WTC11 (cell line): ENCODE measurements around the gene TM7SF3. TPM values are rescaled to one million over a fixed set of nuclear protein-coding genes. Genes with fewer than 3 reads are reported as not detected.

Source experiments
- ATAC-seq: fragments of 200-7000 bp; cut with Tn5 transposase; 2 replicates; pipeline ENCODE4 v1.10.0; 2021; ENCODE audit warnings: mild to moderate bottlenecking, moderate library complexity
- CTCF ChIA-PET: fragments of 300-600 bp; sonication (Branson Sonifier 250); formaldehyde crosslinking; loops from one replicate; lab custom pipeline; 2021; ENCODE audit warnings: antibody characterized with exemption; lab: Charles Lee
- POLR2A ChIA-PET: fragments of 350-600 bp; sonication (Branson Sonifier 250); formaldehyde crosslinking; loops from one replicate; lab custom pipeline; 2021; ENCODE audit warnings: antibody characterized with exemption; lab: Charles Lee
- DNase-seq: peaks from one replicate; pipeline ENCODE4 v3.0.0; 2021; ENCODE audit warnings: low spot score
- H3K27ac Mint-ChIP-seq: 2 replicates; pipeline ENCODE4 v1.8.0; 2021; ENCODE audit warnings: mixed read lengths
- H3K27me3 Mint-ChIP-seq: 2 replicates; pipeline ENCODE4 v1.8.0; 2021; ENCODE audit warnings: low read depth, mild to moderate bottlenecking, moderate library complexity, mixed read lengths
- H3K36me3 Mint-ChIP-seq: 2 replicates; pipeline ENCODE4 v1.8.0; 2021; ENCODE audit warnings: mixed read lengths
- H3K4me1 Mint-ChIP-seq: 2 replicates; pipeline ENCODE4 v1.8.0; 2022; ENCODE audit warnings: mixed read lengths
- H3K4me3 Mint-ChIP-seq: 2 replicates; pipeline ENCODE4 v1.8.0; 2021; ENCODE audit warnings: mild to moderate bottlenecking, moderate library complexity, mixed read lengths
- H3K9me3 Mint-ChIP-seq: 2 replicates; pipeline ENCODE4 v1.8.0; 2021; ENCODE audit warnings: mixed read lengths
- AFF4 ChIP-seq: sonication (generic); formaldehyde crosslinking; IDR thresholded peaks from 2 replicates; pipeline ENCODE4 v1.8.1; 2023; ENCODE audit warnings: mild to moderate bottlenecking, missing genetic modification reagents, borderline replicate concordance
- AR ChIP-seq: fragments of 250-450 bp; sonication (Bioruptor Pico); IDR thresholded peaks from 2 replicates; pipeline ENCODE4 v1.9.0; 2021; ENCODE audit warnings: mild to moderate bottlenecking
- ATF3 ChIP-seq: sonication (generic); formaldehyde crosslinking; conservative IDR thresholded peaks from 2 replicates; pipeline ENCODE4 v1.8.1; 2022; ENCODE audit warnings: mild to moderate bottlenecking, missing genetic modification reagents
- CTCF ChIP-seq: fragments of 200-600 bp; IDR thresholded peaks from 2 replicates; pipeline ENCODE4 v1.8.0; 2022; ENCODE audit warnings: antibody characterized with exemption
- E2F1 ChIP-seq: sonication (generic); formaldehyde crosslinking; IDR thresholded peaks from 2 replicates; pipeline ENCODE4 v1.8.0; 2022; ENCODE audit warnings: mild to moderate bottlenecking, missing genetic modification reagents
- EMX1 ChIP-seq: fragments of 250-450 bp; sonication (Bioruptor Pico); IDR thresholded peaks from 2 replicates; pipeline ENCODE4 v1.8.0; 2021; ENCODE audit warnings: mild to moderate bottlenecking
- JAZF1 ChIP-seq: fragments of 250-450 bp; sonication (Bioruptor Pico); IDR thresholded peaks from 2 replicates; pipeline ENCODE4 v1.9.0; 2021; ENCODE audit warnings: moderate library complexity, mild to moderate bottlenecking, inconsistent platforms
- MAX ChIP-seq: sonication (generic); formaldehyde crosslinking; IDR thresholded peaks from 2 replicates; pipeline ENCODE4 v1.8.0; 2022; ENCODE audit warnings: mild to moderate bottlenecking, missing genetic modification reagents
- NFYB ChIP-seq: sonication (generic); formaldehyde crosslinking; conservative IDR thresholded peaks from 2 replicates; pipeline ENCODE4 v1.8.0; 2022; ENCODE audit warnings: low read depth, missing genetic modification reagents
- NR1H2 ChIP-seq: sonication (generic); formaldehyde crosslinking; IDR thresholded peaks from 2 replicates; pipeline ENCODE4 v1.9.0; 2021; ENCODE audit warnings: mild to moderate bottlenecking, moderate library complexity, missing genetic modification reagents
- NR2C2 ChIP-seq: sonication (generic); formaldehyde crosslinking; IDR thresholded peaks from 2 replicates; pipeline ENCODE4 v1.8.0; 2022; ENCODE audit warnings: mild to moderate bottlenecking, missing genetic modification reagents
- RELA ChIP-seq: sonication (generic); formaldehyde crosslinking; IDR thresholded peaks from 2 replicates; pipeline ENCODE4 v1.8.1; 2022; ENCODE audit warnings: missing genetic modification reagents, mild to moderate bottlenecking, borderline replicate concordance
- RORB ChIP-seq: fragments of 250-450 bp; sonication (Bioruptor Pico); IDR thresholded peaks from 2 replicates; pipeline ENCODE4 v1.9.0; 2021; ENCODE audit warnings: mild to moderate bottlenecking
- SOX15 ChIP-seq: fragments of 250-450 bp; sonication (Bioruptor Pico); IDR thresholded peaks from 2 replicates; pipeline ENCODE4 v1.9.0; 2021; ENCODE audit warnings: mild to moderate bottlenecking
- TCF7 ChIP-seq: sonication (generic); formaldehyde crosslinking; IDR thresholded peaks from 2 replicates; pipeline ENCODE4 v1.8.0; 2022; ENCODE audit warnings: mild to moderate bottlenecking, low read depth, missing genetic modification reagents, moderate library complexity
- ZNF121 ChIP-seq: sonication (generic); formaldehyde crosslinking; IDR thresholded peaks from 2 replicates; pipeline ENCODE4 v1.8.0; 2023; ENCODE audit warnings: missing genetic modification reagents
- ZNF138 ChIP-seq: sonication (generic); formaldehyde crosslinking; conservative IDR thresholded peaks from 2 replicates; pipeline ENCODE4 v1.8.1; 2022; ENCODE audit warnings: mild to moderate bottlenecking, moderate library complexity, missing genetic modification reagents
- ZNF671 ChIP-seq: fragments of 250-450 bp; sonication (Bioruptor Pico); IDR thresholded peaks from 2 replicates; pipeline ENCODE4 v1.8.0; 2021; ENCODE audit warnings: mild to moderate bottlenecking
- ZSCAN18 ChIP-seq: fragments of 250-450 bp; sonication (Bioruptor Pico); IDR thresholded peaks from 2 replicates; pipeline ENCODE4 v2.1.2; 2022; ENCODE audit warnings: mild to moderate bottlenecking, moderate library complexity
- total RNA-seq: library from RNA; stranded (reverse); gene quantifications from 3 replicates; pipeline ENCODE4 v1.2.3, GENCODE V29; 2021

The TM7SF3 gene
- total RNA-seq, 1 experiment from 2014 or later, result 75.3 TPM

GRCh38 chr12:27012239-27012981, 1.8 kb downstream of the TM7SF3 start:
- ATAC-seq (no peak), DNase-seq (no peak)
- ChIA-PET POLR2A (interaction anchor here (1.1 kb wide), 1 partner anchor 10 kb away, joined by 3 read pairs; the partner anchor contains the start of gene MED21), CTCF (no interaction called here)
- Mint-ChIP-seq H3K27me3 (no peaks in the 10 kb centered on the region), H3K36me3 (no peaks in the 10 kb centered on the region), H3K4me1 (peaks cover 45% of the 10 kb centered on the region), H3K4me3 (peak overlapping the region; percentile 92), H3K27ac (peak overlapping the region; percentile 52; the same call in 1 of the 2 replicates), H3K9me3 (no peaks in the 10 kb centered on the region)
- TF ChIP-seq RORB (no peak), ATF3 (CRISPR knock-in tag) (no peak), MAX (no peak), SOX15 (CRISPR knock-in tag) (no peak), ZNF138 (CRISPR knock-in tag) (no peak), AR (CRISPR knock-in tag) (no peak), CTCF (no peak), ZSCAN18 (CRISPR knock-in tag) (no peak), RELA (CRISPR knock-in tag) (no peak), NR2C2 (CRISPR knock-in tag) (no peak), NR1H2 (CRISPR knock-in tag) (no peak), ZNF671 (CRISPR knock-in tag) (no peak), ZNF121 (no peak), JAZF1 (CRISPR knock-in tag) (no peak), EMX1 (CRISPR knock-in tag) (no peak), NFYB (CRISPR knock-in tag) (no peak)

- H3K27ac Mint-ChIP-seq, result peak overlapping the region; percentile 23
- ChIA-PET CTCF (no interaction called here), POLR2A (no interaction called here)
- H3K36me3 Mint-ChIP-seq, result no peaks in the 10 kb centered on the region
- ATAC-seq, result no peak
- DNase-seq, result no peak
- TF ChIP-seq E2F1 (CRISPR knock-in tag), result no peak
- TF ChIP-seq AFF4 (CRISPR knock-in tag), result no peak
- TF ChIP-seq TCF7 (CRISPR knock-in tag), result no peak
- no peaks in the 10 kb centered on the region for H3K9me3 Mint-ChIP-seq
- H3K4me3 Mint-ChIP-seq, result no peak overlapping the region; the same call in 1 of the 2 replicates
- no peaks in the 10 kb centered on the region for H3K27me3 Mint-ChIP-seq
- H3K4me1 Mint-ChIP-seq, result peaks cover 43% of the 10 kb centered on the region
These were observed 4.3 kb downstream of the TM7SF3 start for GRCh38 chr12:27009881-27010301.
